Stimulated activated CD8-positive, alpha-beta memory T cell treated with anti-CD3 and anti-CD28 coated beads, Interleukin-7, amount 100 ng/mL, for 1 hour (primary cell): ENCODE measurements around the gene TMEM38A.
"Not testable (repeated sequence)": the region's sequence is repeated elsewhere in the genome, so short reads cannot be mapped to it uniquely, and the experiment has no call there.

Experiments used
- DNase-seq, 2 donors: peaks; one replicate each; pipeline ENCODE4 v3.0.0-alpha.2; 2020; ENCODE audit warnings: low read depth in 2 of 2

Gene TMEM38A

DNA sequence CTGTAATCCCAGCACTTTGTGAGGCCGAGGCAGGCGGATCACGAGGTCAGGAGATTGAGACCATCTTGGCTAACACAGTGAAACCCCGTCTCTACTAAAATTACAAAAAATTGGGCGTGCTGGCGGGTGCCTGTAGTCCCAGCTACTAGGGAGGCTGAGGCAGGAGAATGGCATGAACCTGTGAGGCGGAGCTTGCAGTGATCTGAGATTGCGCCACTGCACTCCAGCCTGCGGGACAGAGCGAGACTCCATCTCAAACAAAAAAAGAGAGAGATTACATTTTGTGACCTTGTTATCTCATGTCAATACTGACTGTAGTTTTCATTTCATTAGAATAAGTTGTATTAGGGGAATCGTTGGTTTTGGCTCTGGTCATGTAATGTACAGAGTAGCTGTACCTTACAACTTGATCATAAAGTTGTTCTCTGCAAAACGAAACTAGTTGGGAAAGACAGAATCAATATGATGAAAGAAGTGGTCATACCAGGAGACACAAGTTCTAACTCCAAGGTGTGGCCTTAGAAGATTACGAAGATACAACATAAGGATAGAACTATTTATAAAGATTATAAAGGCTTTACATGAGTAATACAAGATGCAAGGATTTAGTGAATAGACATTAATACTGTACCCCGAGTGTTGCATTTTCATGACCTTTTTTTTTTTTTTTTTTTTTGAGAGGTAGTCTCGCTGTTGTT is 15.3 kb downstream of the TMEM38A start:
- DNase-seq, result no peak

DNA sequence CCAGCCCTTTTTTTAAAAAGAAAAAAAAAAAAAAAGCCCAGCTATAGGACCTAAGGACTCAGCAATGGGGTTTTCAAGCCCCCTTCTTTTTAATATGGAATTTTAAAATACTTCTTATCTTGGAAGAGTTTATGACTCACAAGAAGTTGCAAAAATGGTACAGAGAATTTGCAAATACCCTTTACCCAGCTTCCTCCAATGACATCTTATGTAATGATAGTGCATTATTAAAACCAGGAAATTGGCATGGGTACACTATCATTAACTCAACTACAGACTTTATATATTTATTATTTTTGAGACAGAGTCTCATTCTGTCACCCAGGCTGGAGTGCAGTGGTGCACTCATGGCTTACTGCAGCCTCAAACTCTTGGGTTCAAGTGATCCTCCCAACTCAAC is 16.1 kb downstream of the TMEM38A start:
- DNase-seq, result no peak

DNA sequence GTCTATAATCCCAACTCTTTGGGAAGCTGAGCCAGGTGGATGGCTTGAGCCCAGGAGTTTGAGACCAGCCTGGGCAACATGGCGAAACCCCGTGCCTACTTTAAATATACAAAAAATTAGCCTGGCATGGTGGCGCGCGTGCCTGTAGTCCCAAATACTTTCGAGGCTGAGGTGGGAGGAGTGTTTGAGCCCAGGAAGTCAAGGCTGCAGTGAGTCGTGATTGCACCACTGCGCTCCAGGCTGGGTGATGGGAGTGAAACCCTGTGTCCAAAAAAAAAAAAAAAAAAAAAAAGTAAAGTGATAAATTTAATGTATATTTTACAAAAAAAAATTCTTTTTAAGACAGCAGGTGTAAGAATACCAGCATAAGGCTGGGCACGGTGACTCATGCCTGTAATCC is 17.6 kb downstream of the TMEM38A start:
- DNase-seq, result no peak

DNA sequence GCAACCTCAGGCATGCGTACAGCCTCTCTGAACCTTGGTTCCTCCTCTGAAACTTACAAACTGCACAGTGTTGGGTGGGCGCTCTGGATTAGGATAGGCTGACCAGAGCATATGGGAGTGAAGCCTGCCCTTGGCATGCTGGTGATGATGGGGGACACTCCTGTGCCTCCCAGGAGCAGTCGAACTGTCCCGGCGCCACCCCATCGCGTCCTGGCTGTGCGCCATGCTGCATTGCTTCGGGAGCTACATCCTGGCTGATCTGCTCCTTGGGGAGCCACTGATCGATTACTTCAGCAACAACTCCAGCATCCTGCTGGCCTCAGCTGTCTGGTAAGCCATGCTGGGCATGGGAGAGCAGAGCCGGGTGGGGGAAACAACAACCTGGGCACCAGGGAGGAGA is 18.9 kb downstream of the TMEM38A start:
- no peak for DNase-seq

DNA sequence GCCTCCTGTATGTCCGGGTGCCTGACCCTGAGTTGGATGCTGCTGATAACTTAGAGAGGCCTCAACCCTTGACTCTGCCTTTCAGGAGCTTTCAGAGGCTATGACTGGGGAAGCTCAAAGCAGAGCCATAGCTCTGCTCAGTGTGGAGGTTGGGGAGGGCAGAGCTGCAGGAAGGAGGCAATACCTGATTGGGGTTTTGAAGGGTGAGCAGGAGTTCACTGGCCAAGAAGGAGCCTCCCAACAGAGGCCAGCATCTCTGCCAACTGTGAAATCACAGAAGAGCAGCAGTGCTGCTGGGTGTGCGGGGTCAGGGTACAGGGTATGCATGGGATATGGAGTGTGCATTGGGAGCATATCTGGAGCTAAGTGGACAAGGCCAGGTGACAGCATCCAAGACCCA is 21.6 kb downstream of the TMEM38A start:
- DNase-seq, result no peak

- no peak for DNase-seq
These were observed 23.3 kb downstream of the TMEM38A start for GRCh38 chr19:16684216-16684615.

DNA sequence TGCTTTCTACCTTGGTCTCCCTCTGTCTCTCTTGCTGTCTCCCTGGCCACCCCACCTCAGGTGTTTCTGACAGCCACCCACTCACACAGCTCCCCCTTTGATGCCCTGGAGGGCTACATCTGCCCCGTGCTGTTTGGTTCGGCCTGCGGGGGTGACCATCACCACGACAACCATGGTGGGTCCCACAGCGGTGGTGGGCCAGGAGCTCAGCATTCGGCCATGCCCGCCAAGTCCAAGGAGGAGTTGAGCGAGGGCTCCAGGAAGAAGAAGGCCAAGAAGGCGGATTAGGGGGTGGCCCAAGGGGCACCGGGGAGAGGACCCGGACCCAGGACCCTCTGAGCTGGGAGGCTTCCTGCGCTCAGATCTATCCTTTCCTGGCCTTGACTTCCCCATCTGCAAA is 27.1 kb downstream of the TMEM38A start:
- DNase-seq, result no peak

DNA sequence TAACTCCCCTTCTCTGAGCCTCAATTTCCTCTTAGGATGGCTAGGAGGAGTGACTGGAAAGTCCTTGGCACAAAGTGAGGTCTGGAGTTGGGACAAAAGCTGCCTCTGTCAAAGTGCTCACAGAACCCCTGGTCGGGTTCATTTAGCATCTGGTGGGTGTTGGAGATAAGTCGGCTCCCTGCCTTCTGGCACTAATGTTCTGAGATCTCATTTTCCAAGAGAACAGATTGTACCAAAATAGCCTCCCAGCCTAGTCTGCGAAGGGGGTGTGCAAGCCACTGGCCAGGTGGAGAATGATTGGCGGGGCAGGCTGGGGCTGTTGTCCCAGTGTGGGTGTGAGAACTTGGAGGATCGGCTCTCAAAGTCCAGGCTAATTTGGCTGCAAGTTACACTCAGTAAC is 38.0 kb downstream of the TMEM38A start:
- no peak for DNase-seq

DNA sequence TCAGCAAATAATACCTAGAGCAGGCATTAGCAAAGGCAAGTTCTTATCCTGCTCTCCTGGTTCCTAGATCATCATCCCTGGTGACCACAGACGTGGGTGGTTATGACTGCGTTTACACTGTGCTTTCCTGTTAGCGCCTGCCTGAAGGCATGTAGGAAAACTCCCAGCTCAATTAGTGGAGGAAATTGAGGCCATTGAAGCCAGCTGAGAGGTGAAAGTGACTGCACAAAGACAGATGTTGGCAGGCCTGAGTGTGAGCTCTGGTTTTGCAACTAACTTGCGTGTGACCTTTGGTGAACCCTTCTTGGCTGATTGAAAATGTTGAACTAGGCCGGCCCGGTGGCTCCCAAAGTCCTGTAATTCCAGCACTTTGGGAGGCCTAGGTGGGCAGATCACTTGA is 41.2 kb downstream of the TMEM38A start:
- DNase-seq, result no peak

- no peak for DNase-seq
These were observed 42.7 kb downstream of the TMEM38A start for GRCh38 chr19:16703677-16704076.

- DNase-seq, result not testable (repeated sequence)
These were observed 49.9 kb downstream of the TMEM38A start for GRCh38 chr19:16710870-16711269.

GRCh38 chr19:16712295-16712694 is 51.4 kb downstream of the TMEM38A start:
- DNase-seq, result not testable (repeated sequence)

GRCh38 chr19:16714702-16715287 is 53.9 kb downstream of the TMEM38A start:
- DNase-seq, result peak; percentile 2 to 6

DNA sequence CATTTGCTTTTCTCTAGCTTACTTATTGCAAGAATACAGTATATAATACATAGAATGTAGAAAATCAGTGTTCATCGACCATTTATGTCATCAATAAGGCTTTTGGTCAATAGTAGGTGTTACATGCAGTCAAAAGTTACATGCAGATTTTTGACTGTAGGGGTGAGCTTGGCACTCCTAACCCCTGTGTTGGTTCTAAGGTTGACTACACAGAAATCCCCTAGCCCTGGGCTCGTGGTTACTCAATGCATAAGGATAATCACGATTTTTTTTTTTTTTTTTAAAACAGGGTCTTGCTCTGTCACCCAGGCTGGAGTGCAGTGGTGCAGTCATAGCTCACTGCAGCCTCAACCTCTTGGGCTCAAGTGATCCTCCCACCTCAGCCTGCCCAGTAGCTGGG is 54.7 kb downstream of the TMEM38A start:
- no peak for DNase-seq

- no peak for DNase-seq
These were observed 60.1 kb downstream of the TMEM38A start for GRCh38 chr19:16721051-16721450.

- DNase-seq, result no peak
These were observed 61.7 kb downstream of the TMEM38A start for GRCh38 chr19:16722591-16722990.

DNA sequence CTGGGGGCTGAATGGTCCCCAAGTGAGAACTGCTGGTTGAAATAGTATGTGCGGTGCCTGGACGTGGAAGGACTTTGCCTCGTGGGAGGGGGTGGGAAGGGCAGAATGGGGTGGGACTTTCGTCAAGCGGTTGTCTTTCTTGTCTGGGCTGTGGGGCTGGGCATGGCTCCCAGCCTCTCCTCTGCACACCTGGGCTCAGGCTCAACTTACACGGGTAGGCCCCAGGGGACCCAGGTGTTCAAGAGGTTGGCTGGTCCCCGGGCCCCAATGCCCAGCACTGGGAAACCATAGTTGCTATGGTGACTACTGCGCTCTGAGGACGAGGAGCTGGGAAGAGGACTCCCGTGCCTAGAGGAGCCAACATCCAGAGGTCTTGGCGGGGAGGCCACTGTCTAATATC is 66.0 kb downstream of the TMEM38A start:
- no peak for DNase-seq

GRCh38 chr19:16735650-16736266 is 74.8 kb downstream of the TMEM38A start:
- DNase-seq, result not testable (repeated sequence)

GRCh38 chr19:16736709-16737108 is 75.8 kb downstream of the TMEM38A start:
- DNase-seq, result no peak

DNA sequence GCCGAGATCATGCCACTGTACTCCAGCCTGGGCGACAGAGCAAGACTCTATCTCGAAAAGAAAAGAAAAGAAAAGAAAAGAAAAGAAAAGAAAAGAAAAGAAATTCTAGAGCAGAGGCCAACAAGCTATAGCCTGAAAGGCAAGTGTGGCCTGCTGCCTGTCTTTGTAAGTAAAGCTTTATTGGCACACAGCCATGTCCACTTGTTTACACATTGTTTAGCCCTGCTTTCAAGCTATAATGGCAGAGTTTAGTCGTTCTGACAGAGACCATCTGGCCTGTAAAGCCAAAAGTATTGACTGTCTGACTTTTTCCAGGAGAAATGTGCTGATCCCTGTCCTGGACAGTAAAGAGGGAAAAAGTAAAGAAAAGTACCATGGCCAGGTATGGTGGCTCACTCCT is 77.0 kb downstream of the TMEM38A start:
- no peak for DNase-seq

GRCh38 chr19:16739546-16739945 is 78.6 kb downstream of the TMEM38A start:
- no peak for DNase-seq
